Measurements from ENCODE around the gene CYP2A6.

Gene CYP2A6

GRCh38 chr19:40801426-40802299, 48.6 kb downstream of the CYP2A6 start:
- no peak for DNase-seq

- no peak for DNase-seq
Measured at GRCh38 chr19:40800997-40801377, 49.3 kb downstream of the CYP2A6 start.

GRCh38 chr19:40800339-40800996, 49.8 kb downstream of the CYP2A6 start:
- DNase-seq, result no peak

GRCh38 chr19:40799558-40800338, 50.5 kb downstream of the CYP2A6 start:
- DNase-seq, result no peak

- peak; percentile 97 for DNase-seq
Measured at GRCh38 chr19:40798683-40799557, 51.3 kb downstream of the CYP2A6 start, which contains the start of gene EGLN2. Gene EGLN2, plus strand, starts transcription at chr19:40799191. Its CDS starts 1,382 bp downstream, at chr19:40800573.

- peak; percentile 64 for DNase-seq
Measured at GRCh38 chr19:40797963-40798682, 52.1 kb downstream of the CYP2A6 start.

- DNase-seq, result no peak
Measured at GRCh38 chr19:40797166-40797962, 52.9 kb downstream of the CYP2A6 start.
